SK-N-SH treated with all-trans-retinoic acid at 6 μM for 48 hours (cell line): ENCODE results near the gene SLC25A23.

Experiments
- ATAC-seq: fragments of 200-7000 bp; cut with Tn5 transposase; 3 replicates; pipeline ENCODE4 v1.9.1; 2020; ENCODE audit warnings: mild to moderate bottlenecking, moderate library complexity
- ARNTL ChIP-seq: fragments of 450-650 bp; formaldehyde crosslinking; IDR thresholded peaks from 2 replicates; pipeline ENCODE4 v1.5.0; 2020; ENCODE audit warnings: low read depth, mild to moderate bottlenecking, moderate library complexity, borderline replicate concordance
- BACH2 ChIP-seq: fragments of 250-450 bp; sonication (Bioruptor Pico); IDR thresholded peaks from 2 replicates; pipeline ENCODE4 v1.9.0; 2021; ENCODE audit warnings: mild to moderate bottlenecking, borderline replicate concordance
- CSDC2 ChIP-seq: fragments of 250-450 bp; sonication (Bioruptor Pico); IDR thresholded peaks from 2 replicates; pipeline ENCODE4 v1.5.0; 2020; ENCODE audit warnings: mild to moderate bottlenecking, moderate library complexity
- CSRNP3 ChIP-seq: fragments of 250-450 bp; sonication (Bioruptor Pico); IDR thresholded peaks from 2 replicates; pipeline ENCODE4 v1.5.1; 2021; ENCODE audit warnings: mild to moderate bottlenecking, moderate library complexity
- ESRRG ChIP-seq: fragments of 250-450 bp; sonication (Bioruptor Pico); IDR thresholded peaks from 2 replicates; pipeline ENCODE4 v1.6.1; 2021; ENCODE audit warnings: mild to moderate bottlenecking
- GLIS3 ChIP-seq: fragments of 250-450 bp; sonication (Bioruptor Pico); IDR thresholded peaks from 2 replicates; pipeline ENCODE4 v1.5.0; 2020; ENCODE audit warnings: mild to moderate bottlenecking, moderate library complexity
- ISL1 ChIP-seq: fragments of 250-450 bp; sonication (Bioruptor Pico); IDR thresholded peaks from 2 replicates; pipeline ENCODE4 v2.1.2; 2022; ENCODE audit warnings: mild to moderate bottlenecking, moderate library complexity
- OSR1 ChIP-seq: fragments of 250-450 bp; sonication (Bioruptor Pico); IDR thresholded peaks from 2 replicates; pipeline ENCODE4 v1.8.0; 2022; ENCODE audit warnings: moderate library complexity, mild to moderate bottlenecking, inconsistent platforms
- PATZ1 ChIP-seq: fragments of 250-450 bp; sonication (Bioruptor Pico); IDR thresholded peaks from 2 replicates; pipeline ENCODE4 v1.8.0; 2020; ENCODE audit warnings: mild to moderate bottlenecking, moderate library complexity, borderline replicate concordance
- PPARA ChIP-seq: fragments of 250-450 bp; sonication (Bioruptor Pico); IDR thresholded peaks from 2 replicates; pipeline ENCODE4 v1.5.0; 2020; ENCODE audit warnings: mild to moderate bottlenecking, borderline replicate concordance
- RARB ChIP-seq: fragments of 250-450 bp; sonication (Bioruptor Pico); IDR thresholded peaks from 2 replicates; pipeline ENCODE4 v1.8.0; 2021; ENCODE audit warnings: mild to moderate bottlenecking, moderate library complexity
- SNAI2 ChIP-seq: fragments of 250-450 bp; sonication (Bioruptor Pico); IDR thresholded peaks from 2 replicates; pipeline ENCODE4 v1.5.0; 2020; ENCODE audit warnings: mild to moderate bottlenecking, moderate library complexity
- TCF4 ChIP-seq: fragments of 250-450 bp; sonication (Bioruptor Pico); IDR thresholded peaks from 2 replicates; pipeline ENCODE4 v1.8.0; 2021; ENCODE audit warnings: mild to moderate bottlenecking, moderate library complexity, borderline replicate concordance
- TOX ChIP-seq: fragments of 250-450 bp; sonication (Bioruptor Pico); IDR thresholded peaks from 2 replicates; pipeline ENCODE4 v1.8.0; 2021; ENCODE audit warnings: mild to moderate bottlenecking, moderate library complexity, borderline replicate concordance
- TSHZ2 ChIP-seq: fragments of 250-450 bp; sonication (Bioruptor Pico); IDR thresholded peaks from 2 replicates; pipeline ENCODE4 v1.5.0; 2020; ENCODE audit warnings: mild to moderate bottlenecking, moderate library complexity
- ZC3H10 ChIP-seq: fragments of 250-450 bp; sonication (Bioruptor Pico); IDR thresholded peaks from 2 replicates; pipeline ENCODE4 v1.5.1; 2021; ENCODE audit warnings: mild to moderate bottlenecking, moderate library complexity
- ZFP3 ChIP-seq: fragments of 250-450 bp; sonication (Bioruptor Pico); IDR thresholded peaks from 2 replicates; pipeline ENCODE4 v1.5.0; 2020; ENCODE audit warnings: mild to moderate bottlenecking, moderate library complexity
- ZFP30 ChIP-seq: fragments of 450-650 bp; formaldehyde crosslinking; IDR thresholded peaks from 2 replicates; pipeline ENCODE4 v1.5.0; 2022; ENCODE audit warnings: mild to moderate bottlenecking, moderate library complexity
- ZNF565 ChIP-seq: fragments of 450-650 bp; formaldehyde crosslinking; conservative IDR thresholded peaks from 2 replicates; pipeline ENCODE4 v1.5.0; 2020; ENCODE audit warnings: low read depth, mild to moderate bottlenecking, moderate library complexity
- ZNF8 ChIP-seq: fragments of 450-650 bp; formaldehyde crosslinking; IDR thresholded peaks from 2 replicates; pipeline ENCODE4 v1.5.0; 2020; ENCODE audit warnings: mild to moderate bottlenecking, moderate library complexity
- TF ChIP-seq, protein P1 (sequence below): fragments of 250-450 bp; sonication (Bioruptor Pico); IDR thresholded peaks from 2 replicates; pipeline ENCODE4 v1.5.1; 2020; ENCODE audit warnings: low read depth, mild to moderate bottlenecking, moderate library complexity
- TF ChIP-seq, protein P2 (sequence below): fragments of 250-450 bp; sonication (Bioruptor Pico); IDR thresholded peaks from 2 replicates; pipeline ENCODE4 v1.8.0; 2021; ENCODE audit warnings: low read depth, mild to moderate bottlenecking, moderate library complexity, borderline replicate concordance

SLC25A23 gene

GRCh38 chr19:6466526-6467248 is 7.1 kb upstream of the SLC25A23 start:
- ATAC-seq: no peak
- TF ChIP-seq SNAI2 (CRISPR knock-in tag) (no peak), ESRRG (CRISPR knock-in tag) (no peak), TOX (no peak), ISL1 (CRISPR knock-in tag) (no peak), ZFP3 (CRISPR knock-in tag) (no peak), ZNF8 (CRISPR knock-in tag) (no peak), OSR1 (CRISPR knock-in tag) (no peak)

DNA sequence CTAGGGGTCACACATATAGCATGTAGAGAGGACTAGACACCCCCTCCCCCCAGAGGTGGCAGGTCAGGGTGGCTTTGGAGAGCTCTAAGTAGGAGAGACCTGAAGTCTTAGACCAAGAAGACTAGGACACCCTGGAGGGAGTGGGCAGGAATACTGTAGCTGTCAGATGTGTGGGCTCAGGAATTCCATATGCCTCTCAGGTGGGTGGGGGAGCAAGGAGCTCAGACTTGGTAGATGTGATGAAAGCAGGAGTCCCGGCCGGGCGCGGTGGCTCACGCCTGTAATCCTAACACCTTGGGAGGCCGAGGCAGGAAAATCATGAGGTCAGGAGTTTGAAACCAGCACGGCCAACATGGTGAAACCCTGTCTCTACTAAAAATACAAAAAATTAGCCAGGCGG is 6.1 kb upstream of the SLC25A23 start:
- TF ChIP-seq ISL1 (CRISPR knock-in tag) (no peak), GLIS3 (CRISPR knock-in tag) (no peak), PPARA (CRISPR knock-in tag) (no peak), ZC3H10 (no peak), CSDC2 (CRISPR knock-in tag) (no peak), CSRNP3 (CRISPR knock-in tag) (no peak), ZNF8 (CRISPR knock-in tag) (no peak), ZFP30 (CRISPR knock-in tag) (no peak), ESRRG (CRISPR knock-in tag) (no peak), ZNF565 (CRISPR knock-in tag) (no peak)
- TF ChIP-seq, protein P1, sequence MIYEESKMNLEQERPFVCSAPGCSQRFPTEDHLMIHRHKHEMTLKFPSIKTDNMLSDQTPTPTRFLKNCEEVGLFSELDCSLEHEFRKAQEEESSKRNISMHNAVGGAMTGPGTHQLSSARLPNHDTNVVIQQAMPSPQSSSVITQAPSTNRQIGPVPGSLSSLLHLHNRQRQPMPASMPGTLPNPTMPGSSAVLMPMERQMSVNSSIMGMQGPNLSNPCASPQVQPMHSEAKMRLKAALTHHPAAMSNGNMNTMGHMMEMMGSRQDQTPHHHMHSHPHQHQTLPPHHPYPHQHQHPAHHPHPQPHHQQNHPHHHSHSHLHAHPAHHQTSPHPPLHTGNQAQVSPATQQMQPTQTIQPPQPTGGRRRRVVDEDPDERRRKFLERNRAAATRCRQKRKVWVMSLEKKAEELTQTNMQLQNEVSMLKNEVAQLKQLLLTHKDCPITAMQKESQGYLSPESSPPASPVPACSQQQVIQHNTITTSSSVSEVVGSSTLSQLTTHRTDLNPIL (CRISPR knock-in tag): no peak
- TF ChIP-seq, all 23 proteins: peak for 0
- no peak for ATAC-seq

GRCh38 chr19:6465006-6465405 is 5.4 kb upstream of the SLC25A23 start:
- TF ChIP-seq ZC3H10 (no peak), TSHZ2 (CRISPR knock-in tag) (no peak), CSDC2 (CRISPR knock-in tag) (no peak), TOX (no peak), CSRNP3 (CRISPR knock-in tag) (no peak), ZNF8 (CRISPR knock-in tag) (no peak)
- no peak for ATAC-seq

DNA sequence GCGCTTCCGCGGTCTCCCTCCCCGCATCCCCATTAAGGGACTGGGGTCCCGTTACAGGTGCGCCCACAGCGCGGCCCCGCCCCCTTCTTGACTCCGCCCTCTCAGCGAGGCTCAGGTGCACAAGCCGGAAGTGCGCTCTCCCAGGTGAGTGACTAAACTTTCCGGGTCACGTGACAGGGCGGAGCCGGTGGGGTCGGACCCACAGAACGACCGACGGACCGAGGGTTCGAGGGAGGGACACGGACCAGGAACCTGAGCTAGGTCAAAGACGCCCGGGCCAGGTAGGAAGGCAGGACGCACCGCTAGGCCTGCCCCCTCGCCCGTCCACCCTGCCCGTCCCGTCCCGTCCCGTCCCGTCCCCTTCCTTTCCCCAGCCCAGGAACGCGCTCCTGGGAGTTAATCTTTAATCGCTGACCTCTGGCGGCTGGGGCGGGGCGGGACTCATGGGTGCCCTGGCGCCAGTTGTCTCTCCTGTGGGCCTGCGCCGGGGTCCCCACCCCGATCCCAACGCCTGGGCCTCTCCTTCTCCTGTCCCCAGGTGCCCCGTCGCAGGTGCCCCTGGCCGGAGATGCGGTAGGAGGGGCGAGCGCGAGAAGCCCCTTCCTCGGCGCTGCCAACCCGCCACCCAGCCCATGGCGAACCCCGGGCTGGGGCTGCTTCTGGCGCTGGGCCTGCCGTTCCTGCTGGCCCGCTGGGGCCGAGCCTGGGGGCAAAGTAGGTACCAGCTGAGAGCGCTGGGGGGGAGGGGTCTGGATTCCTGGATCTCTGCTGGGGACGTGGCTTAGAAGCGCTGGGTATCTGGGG is 4.7 kb upstream of the SLC25A23 start, which contains the start of gene CRB3:
Gene CRB3, plus strand, starts transcription at position 202 of the 804 bp plus-strand sequence. Its CDS starts 431 bp downstream, at position 633.
- no peak for ATAC-seq
- TF ChIP-seq BACH2 (CRISPR knock-in tag) (no peak), ZFP3 (CRISPR knock-in tag) (no peak), ARNTL (CRISPR knock-in tag) (no peak), ZNF565 (CRISPR knock-in tag) (no peak), CSDC2 (CRISPR knock-in tag) (no peak), ZC3H10 (no peak), PATZ1 (no peak), TCF4 (CRISPR knock-in tag) (no peak), GLIS3 (CRISPR knock-in tag) (no peak), RARB (CRISPR knock-in tag) (no peak), TOX (no peak), ISL1 (CRISPR knock-in tag) (no peak), ZNF8 (CRISPR knock-in tag) (no peak)
- TF ChIP-seq, protein P1 (CRISPR knock-in tag): no peak
- TF ChIP-seq, protein P2, sequence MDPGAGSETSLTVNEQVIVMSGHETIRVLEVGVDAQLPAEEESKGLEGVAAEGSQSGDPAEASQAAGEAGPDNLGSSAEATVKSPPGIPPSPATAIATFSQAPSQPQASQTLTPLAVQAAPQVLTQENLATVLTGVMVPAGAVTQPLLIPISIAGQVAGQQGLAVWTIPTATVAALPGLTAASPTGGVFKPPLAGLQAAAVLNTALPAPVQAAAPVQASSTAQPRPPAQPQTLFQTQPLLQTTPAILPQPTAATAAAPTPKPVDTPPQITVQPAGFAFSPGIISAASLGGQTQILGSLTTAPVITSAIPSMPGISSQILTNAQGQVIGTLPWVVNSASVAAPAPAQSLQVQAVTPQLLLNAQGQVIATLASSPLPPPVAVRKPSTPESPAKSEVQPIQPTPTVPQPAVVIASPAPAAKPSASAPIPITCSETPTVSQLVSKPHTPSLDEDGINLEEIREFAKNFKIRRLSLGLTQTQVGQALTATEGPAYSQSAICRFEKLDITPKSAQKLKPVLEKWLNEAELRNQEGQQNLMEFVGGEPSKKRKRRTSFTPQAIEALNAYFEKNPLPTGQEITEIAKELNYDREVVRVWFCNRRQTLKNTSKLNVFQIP: no peak
